GM13976 (cell line): ENCODE results near the gene HMGCL.

Experiments used
- DNase-seq: peaks from one replicate; pipeline ENCODE4 v3.0.0; 2012; ENCODE audit warnings: low spot score
- in situ Hi-C: fragments of 300-500 bp; cut with MboI; formaldehyde crosslinking; loops from one replicate; pipeline ENCODE4 v1.12.0; 2022; ENCODE audit warnings: low sequenced_read_pairs, mixed read lengths, inconsistent platforms; ENCODE audit not compliant: unreplicated experiment
- TF ChIP-seq, protein P1 (sequence below): IDR thresholded peaks from 2 replicates; pipeline ENCODE4 v1.5.1; 2012; ENCODE audit warnings: borderline replicate concordance, mild to moderate bottlenecking; ENCODE audit not compliant: insufficient read depth; ENCODE audit errors: extremely low read depth, missing control alignments, control extremely low read depth

HMGCL gene

DNA sequence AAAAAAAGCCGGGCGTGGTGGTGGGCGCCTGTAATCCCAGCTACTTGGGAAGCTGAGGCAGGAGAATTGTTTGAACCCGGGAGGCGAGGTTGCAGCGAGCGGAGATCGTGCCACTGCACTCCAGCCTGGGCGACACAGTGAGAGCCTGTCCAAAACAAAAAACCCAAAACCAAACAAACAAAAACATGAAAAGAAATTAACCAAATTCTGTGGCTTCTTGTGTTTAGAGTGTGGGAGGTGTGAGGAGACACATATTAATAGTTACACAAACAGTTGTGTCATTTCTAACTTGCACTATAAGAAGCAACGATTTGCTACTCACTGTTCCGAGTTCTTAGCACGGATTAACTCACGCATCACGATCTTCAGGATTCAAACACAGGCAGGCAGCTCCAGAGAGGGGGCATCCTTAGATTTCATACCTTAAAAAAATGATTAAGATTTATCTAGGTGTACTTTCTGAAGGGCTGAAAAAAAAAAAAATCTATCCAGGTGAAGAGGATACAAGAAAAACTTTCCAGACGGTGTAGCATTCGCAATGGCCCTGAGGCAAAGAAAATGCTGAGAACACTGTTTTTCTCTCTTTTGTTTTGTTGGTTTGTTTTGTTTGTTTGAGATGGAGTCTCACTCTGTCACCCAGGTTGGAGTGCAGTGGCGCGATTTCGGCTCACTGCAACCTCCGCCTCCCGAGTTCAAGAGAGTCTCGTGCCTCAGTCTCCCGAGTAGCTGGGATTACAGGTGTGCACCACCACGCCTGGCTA, 713 bp upstream of the HMGCL start:
- DNase-seq: peak; percentile 76
- in situ Hi-C loops: no loop called here
- TF ChIP-seq, protein P1, sequence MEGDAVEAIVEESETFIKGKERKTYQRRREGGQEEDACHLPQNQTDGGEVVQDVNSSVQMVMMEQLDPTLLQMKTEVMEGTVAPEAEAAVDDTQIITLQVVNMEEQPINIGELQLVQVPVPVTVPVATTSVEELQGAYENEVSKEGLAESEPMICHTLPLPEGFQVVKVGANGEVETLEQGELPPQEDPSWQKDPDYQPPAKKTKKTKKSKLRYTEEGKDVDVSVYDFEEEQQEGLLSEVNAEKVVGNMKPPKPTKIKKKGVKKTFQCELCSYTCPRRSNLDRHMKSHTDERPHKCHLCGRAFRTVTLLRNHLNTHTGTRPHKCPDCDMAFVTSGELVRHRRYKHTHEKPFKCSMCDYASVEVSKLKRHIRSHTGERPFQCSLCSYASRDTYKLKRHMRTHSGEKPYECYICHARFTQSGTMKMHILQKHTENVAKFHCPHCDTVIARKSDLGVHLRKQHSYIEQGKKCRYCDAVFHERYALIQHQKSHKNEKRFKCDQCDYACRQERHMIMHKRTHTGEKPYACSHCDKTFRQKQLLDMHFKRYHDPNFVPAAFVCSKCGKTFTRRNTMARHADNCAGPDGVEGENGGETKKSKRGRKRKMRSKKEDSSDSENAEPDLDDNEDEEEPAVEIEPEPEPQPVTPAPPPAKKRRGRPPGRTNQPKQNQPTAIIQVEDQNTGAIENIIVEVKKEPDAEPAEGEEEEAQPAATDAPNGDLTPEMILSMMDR: no peak

- in situ Hi-C loops: no loop called here
- DNase-seq: no peak
- TF ChIP-seq, protein P1: no peak
Measured at GRCh38 chr1:23824711-23825075, 536 bp downstream of the HMGCL start.

GRCh38 chr1:23823767-23824166, 1.5 kb downstream of the HMGCL start:
- TF ChIP-seq, protein P1: no peak
- in situ Hi-C loops: no loop called here
- DNase-seq: no peak

GRCh38 chr1:23817633-23818032, 7.6 kb downstream of the HMGCL start:
- DNase-seq: no peak
- TF ChIP-seq, protein P1: no peak
- in situ Hi-C loops: no loop called here

DNA sequence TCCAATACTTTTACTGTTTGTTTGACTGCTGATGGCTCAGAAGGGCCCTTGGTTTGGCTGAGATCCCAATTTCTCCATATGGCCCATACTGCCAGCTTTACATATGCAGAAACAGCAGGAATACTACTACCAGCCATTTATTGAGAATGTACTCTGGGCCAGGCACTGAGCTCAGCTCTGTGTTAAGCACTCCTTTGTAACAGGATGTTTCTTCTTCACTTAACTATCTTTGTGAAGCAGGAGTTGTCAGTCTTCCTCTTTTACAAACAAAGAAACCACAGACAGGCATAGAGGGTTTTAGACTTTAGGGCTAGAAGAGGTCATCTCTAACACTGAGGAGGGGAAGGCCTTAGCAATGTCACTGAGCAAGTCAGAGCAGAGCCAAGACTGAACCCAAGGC, 8.3 kb downstream of the HMGCL start:
- no peak for DNase-seq
- TF ChIP-seq, protein P1: no peak
- in situ Hi-C loops: no loop called here

DNA sequence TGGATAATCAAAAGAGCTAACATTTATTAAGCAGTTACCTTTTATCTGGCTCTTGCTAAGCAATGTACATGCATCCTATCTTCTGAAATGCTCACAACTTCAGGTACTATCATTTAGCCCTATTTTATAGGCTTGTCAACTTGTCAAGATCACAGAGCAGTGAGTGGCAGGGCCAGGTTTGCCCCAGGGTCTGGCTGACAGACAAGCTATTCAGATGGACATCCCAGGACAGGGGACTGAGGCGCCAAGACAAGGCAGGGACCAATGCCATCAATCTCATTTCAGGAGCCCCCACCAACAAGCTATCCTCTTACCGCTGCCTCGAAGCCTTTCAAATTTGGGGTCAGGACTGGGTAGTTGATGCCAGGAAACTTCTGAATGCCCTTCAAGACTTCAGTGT, 8.9 kb downstream of the HMGCL start:
- in situ Hi-C loops: no loop called here
- DNase-seq: no peak
- TF ChIP-seq, protein P1: no peak
